A549 treated with RU486 at 1 μM for 4 hours (cell line): ENCODE results near the gene TRRAP. TPM values are rescaled to one million over a fixed set of nuclear protein-coding genes. Genes with fewer than 3 reads are reported as not detected.

ENCODE experiments used
- total RNA-seq: library from RNA; stranded (reverse); fragments of 200-300 nt; extraction: Qiagen RNA extraction; gene quantifications from 5 replicates; pipeline ENCODE4 v1.2.3, GENCODE V29; 2022; ENCODE audit warnings: low read depth

The TRRAP gene
- 15.7 to 19.2 TPM (median 17.8 TPM) in 5 replicates for total RNA-seq

DNA sequence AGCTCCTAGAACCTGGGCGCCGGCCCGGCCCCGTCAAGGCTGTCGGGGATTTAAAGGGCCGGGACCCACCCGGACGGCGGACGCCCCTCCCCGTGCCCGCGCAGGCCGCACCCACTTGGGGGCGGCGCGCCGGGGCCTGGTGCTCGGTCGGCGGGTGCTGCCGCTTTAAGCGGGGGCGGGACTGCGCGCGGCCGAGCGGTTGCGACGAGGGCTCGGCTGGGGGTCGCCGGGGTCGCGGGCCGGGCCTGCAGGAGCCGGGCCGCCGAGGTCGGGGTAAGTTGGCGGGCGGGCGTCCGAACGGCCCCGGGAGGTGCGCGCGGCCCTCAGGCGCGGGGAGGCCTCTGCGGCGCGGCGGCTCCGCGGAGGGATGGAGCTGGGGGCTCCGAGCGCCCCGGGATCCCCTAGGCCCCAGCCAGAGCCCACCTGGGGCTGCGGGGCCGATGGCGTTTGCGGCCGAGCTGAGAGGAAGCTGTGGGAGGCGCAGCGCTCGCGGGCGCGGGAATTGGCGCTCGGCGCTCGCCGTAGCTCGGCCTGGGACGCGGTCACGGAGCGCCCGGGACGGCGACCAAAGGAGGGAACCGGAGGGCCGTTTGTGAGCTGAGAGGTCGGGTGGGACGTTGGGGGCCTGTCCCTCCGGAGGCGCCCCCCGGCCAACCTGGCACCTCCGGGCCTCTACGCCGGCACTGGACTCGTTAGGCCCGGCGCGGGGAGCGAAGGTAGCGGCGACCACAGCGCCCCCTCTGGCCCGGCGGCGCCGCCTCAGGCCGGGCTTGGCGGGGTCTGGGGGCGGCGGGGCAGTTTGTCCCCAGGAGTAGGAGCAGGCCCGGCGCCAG, at the start of gene TRRAP:
Gene TRRAP (plus strand): TSS at position 168 of the 833 bp plus-strand sequence. CDS start 2,619 bp downstream, outside the sequence.

DNA sequence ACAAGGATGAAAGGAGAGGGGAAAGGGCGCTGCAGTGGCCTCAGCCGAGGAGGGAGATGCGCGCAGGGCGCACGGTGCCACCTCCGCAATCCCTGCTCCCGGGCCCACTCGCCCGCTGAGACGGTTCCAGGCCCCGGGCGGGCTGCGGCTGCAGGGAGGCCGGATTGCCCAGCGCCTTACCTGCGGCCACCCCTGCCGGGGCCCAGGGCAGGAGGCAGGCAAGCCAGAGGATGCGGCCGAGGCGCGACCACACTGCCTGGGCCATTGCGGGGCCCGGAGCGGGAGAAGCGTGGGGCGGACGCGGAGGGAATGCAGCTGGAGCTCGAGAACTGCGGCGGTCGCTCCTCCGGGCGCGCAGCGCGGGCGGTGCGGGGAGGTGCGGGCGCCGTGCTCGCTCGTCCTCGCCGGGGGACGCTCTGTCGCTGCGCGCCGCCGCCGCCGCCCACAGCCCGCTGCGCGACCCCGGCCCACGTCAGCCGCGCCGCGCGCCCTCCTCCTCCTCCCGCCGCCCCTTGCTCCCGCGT, 8.7 kb upstream of the TRRAP start, which contains the start of gene TMEM130:
Gene TMEM130 (minus strand): TSS at position 418 of the 524 bp plus-strand sequence. CDS start 153 bp downstream, at position 265.

Other genes starting within 250 kb of the TRRAP start
- gene TMEM130, start 8.5 kb upstream of the TRRAP start, total RNA-seq: 0.30 to 0.54 TPM (median 0.39 TPM) in 5 replicates